ENCODE measurements around the gene LRRC56.

LRRC56 gene

DNA sequence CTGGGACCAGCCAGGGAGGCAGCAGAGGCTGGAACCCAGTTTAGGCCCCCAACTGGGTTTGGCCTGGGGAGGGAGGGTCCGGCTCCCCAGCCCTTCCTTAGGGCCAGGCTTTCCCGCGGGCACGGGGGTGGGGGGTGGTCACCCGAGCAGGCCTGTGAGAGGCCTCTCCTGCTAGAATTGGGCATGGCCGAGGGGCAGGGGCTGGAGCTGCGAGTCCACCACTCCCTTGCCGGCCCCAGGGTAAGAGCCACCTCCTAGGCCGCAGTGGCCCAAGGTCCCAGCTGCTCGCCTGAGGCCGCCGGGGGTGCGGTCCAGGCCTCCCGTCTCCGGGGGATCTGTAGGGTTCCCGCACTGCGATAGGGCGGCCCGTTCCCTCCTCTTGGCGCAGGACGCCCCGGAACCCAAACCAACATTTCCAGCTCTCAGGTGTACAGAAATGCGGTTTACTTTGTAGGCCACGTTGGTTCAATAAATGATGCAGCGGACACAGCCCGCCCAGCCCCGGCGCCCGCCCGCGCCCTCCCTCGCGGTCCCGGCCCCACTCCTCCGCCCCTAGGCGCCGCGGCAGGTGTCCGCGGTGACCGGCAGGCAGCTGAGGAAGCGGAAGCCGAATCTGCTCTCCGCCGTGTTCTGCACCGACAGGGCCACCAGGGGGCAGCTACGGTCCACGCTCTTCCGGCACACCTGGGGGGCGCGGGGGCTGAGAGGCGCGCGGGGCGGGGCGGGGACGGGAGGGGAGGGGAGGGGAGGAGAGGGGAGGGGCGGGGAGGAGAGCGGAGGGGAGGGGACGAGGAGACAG lies 17.3 kb downstream of the LRRC56 start:
- TF ChIP-seq, protein P1, sequence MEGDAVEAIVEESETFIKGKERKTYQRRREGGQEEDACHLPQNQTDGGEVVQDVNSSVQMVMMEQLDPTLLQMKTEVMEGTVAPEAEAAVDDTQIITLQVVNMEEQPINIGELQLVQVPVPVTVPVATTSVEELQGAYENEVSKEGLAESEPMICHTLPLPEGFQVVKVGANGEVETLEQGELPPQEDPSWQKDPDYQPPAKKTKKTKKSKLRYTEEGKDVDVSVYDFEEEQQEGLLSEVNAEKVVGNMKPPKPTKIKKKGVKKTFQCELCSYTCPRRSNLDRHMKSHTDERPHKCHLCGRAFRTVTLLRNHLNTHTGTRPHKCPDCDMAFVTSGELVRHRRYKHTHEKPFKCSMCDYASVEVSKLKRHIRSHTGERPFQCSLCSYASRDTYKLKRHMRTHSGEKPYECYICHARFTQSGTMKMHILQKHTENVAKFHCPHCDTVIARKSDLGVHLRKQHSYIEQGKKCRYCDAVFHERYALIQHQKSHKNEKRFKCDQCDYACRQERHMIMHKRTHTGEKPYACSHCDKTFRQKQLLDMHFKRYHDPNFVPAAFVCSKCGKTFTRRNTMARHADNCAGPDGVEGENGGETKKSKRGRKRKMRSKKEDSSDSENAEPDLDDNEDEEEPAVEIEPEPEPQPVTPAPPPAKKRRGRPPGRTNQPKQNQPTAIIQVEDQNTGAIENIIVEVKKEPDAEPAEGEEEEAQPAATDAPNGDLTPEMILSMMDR (IDR thresholded peaks at IDR 0.05): peak; percentile 37
- Histone ChIP-seq H3K79me2 (no peaks in the 10 kb centered on the region), H2AFZ (no peak overlapping the region), H3K4me1 (no peaks in the 10 kb centered on the region), H3K9ac (no peak overlapping the region), H3K4me3 (ENCODE audit: low read depth, low read length) (no peak overlapping the region), H3K27me3 (ENCODE audit: control insufficient read depth, insufficient read depth, low read length) (no peaks in the 10 kb centered on the region), H3K36me3 (ENCODE audit: control insufficient read depth, insufficient read depth, low read length) (no peaks in the 10 kb centered on the region), H3K27ac (no peak overlapping the region), H3K9me3 (ENCODE audit: control insufficient read depth, low read length) (no peaks in the 10 kb centered on the region), H3K4me2 (ENCODE audit: low read length) (peak overlapping the region; percentile 44)

DNA sequence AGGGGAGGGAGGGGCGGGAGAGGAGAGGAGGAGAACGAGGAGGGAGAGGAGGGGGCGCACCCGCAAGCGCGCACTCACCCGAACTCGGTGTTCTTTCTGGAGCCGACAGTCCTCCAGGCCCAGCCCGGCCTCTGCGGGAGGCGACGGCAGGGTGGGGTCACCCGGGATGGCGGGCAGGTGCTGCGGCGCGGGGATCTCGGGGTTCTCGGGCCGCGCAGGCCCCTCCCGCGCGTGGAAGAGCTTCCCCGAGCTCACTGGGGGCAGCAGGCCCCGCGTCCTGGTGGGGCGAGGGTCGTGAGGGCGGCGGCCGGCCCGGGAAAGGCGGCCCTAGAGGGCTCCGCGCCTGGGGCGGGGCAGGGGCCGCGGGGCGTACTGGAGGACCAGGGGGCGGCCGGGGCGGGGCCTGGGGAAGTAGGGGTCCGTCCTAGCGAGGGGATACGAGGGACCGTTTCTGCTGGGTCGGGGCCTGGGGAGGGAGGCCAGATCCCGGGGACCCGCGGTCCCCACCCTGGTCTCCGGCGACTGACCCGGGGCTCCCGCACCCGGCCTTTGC lies 18.0 kb downstream of the LRRC56 start:
- Histone ChIP-seq H3K79me2 (no peaks in the 10 kb centered on the region), H3K27ac (no peak overlapping the region), H3K4me2 (ENCODE audit: low read length) (no peak overlapping the region), H3K4me1 (no peaks in the 10 kb centered on the region), H3K27me3 (ENCODE audit: control insufficient read depth, insufficient read depth, low read length) (no peaks in the 10 kb centered on the region), H3K4me3 (ENCODE audit: low read depth, low read length) (peak overlapping the region; percentile 22), H2AFZ (peak overlapping the region; percentile 38), H3K9me3 (ENCODE audit: control insufficient read depth, low read length) (no peaks in the 10 kb centered on the region), H3K9ac (no peak overlapping the region), H3K36me3 (ENCODE audit: control insufficient read depth, insufficient read depth, low read length) (no peaks in the 10 kb centered on the region)
- TF ChIP-seq, protein P1 (IDR thresholded peaks at IDR 0.05): no peak

DNA sequence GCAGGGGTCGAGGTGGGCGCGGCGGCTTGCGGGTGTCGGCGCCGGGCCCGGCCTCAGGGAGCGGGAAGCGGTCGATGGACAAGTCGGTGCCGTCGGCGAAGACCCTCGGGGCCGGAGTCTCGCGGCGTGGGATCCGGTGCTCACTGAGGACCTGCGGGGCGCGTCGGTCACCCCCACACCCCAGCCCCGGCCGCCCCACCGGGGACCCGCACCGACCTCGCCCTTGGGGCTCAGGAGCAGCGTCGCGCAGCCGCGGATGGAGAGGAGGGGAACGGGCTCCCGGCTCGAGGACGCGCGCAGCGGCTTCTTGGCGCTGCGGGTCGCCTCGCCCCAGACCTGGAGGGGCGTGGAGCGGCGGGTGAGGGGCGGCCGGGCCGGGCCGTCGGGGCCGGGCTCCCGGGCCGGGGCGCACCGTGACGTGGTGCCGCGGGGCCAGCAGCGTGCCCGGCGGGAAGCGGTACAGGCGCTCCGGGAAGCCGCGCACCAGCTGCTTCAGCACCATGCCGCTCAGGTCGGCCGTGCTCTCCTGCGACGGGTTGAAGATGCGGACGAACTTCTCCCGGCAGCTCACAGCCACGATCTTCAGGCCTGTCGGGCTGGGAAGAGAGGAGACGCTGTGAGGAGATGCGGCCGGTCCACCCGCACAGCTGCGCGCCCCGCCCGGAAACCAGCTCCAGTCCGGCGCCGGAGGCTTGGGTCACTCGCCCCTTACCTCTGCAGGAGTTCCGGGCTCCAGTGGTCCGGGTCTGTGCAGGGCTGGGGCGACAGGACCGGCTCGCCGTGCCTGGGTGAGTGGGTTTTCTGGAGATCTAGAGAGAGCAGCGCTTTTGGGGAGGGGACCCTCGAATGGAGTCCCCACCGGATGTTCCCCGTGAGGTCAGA lies 18.7 kb downstream of the LRRC56 start:
- H3K9me3 ChIP-seq (ENCODE audit: control insufficient read depth, low read length): no peaks in the 10 kb centered on the region
- H3K27me3 ChIP-seq (ENCODE audit: control insufficient read depth, insufficient read depth, low read length): no peaks in the 10 kb centered on the region

DNA sequence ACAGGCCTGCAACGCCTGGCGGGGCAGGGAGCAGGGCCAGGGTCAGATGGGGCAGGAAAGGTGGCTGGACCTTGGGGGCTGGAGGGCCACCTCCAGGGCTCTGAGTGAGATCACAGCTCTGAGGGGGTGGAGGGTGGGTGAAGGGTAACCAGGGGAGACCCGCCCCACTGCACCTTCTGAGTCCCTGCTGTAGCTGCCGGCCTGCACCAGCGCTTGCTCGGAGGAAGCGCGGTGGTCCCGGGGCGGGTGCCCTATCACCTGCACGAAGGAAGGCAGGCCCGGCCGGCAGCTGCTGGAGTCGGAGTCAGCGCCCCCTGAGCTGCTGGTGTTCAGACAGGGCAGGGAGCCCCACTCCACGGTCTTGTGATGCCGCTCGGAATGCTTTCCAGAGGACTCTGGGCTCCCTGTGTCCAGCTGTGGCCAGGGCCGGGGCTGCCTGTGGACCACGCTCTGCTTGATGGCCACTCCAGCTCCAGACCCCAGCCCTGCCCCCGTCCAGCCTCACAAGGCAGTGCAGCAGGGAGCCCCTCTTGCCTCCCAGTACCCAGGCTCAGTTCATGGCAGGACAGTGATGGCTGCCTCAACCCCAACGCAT lies 19.4 kb downstream of the LRRC56 start:
- Histone ChIP-seq H3K4me3 (ENCODE audit: low read depth, low read length) (no peak overlapping the region), H3K27ac (no peak overlapping the region), H3K9me3 (ENCODE audit: control insufficient read depth, low read length) (no peaks in the 10 kb centered on the region), H3K36me3 (ENCODE audit: control insufficient read depth, insufficient read depth, low read length) (no peaks in the 10 kb centered on the region), H3K79me2 (no peaks in the 10 kb centered on the region), H3K27me3 (ENCODE audit: control insufficient read depth, insufficient read depth, low read length) (no peaks in the 10 kb centered on the region), H2AFZ (no peak overlapping the region), H3K4me1 (no peaks in the 10 kb centered on the region), H3K4me2 (ENCODE audit: low read length) (no peak overlapping the region), H3K9ac (no peak overlapping the region)
- TF ChIP-seq, protein P1 (IDR thresholded peaks at IDR 0.05): no peak

More for the DNA sequence above, 18.7 kb downstream of the LRRC56 start:
- TF ChIP-seq, protein P1 (IDR thresholded peaks at IDR 0.05): no peak
- no peak overlapping the region for H3K27ac ChIP-seq
- no peak overlapping the region for H2AFZ ChIP-seq
- H3K79me2 ChIP-seq: no peaks in the 10 kb centered on the region
- H3K4me3 ChIP-seq (ENCODE audit: low read depth, low read length): no peak overlapping the region
- H3K4me2 ChIP-seq (ENCODE audit: low read length): no peak overlapping the region
- no peak overlapping the region for H3K9ac ChIP-seq
- H3K4me1 ChIP-seq: no peaks in the 10 kb centered on the region
- H3K36me3 ChIP-seq (ENCODE audit: control insufficient read depth, insufficient read depth, low read length): no peaks in the 10 kb centered on the region

Data from parathyroid adenoma (tissue), 2 donors.